A673 (cell line): ENCODE data around the gene ZNF500.

Experiments used
- EZH2 ChIP-seq: fragments of 200-600 bp; sonication (generic); IDR thresholded peaks from 2 replicates; pipeline ENCODE4 v1.6.1; 2017; ENCODE audit warnings: borderline replicate concordance, low read depth, mild to moderate bottlenecking, mixed read lengths, antibody characterized with exemption, low read length; ENCODE audit not compliant: poor library complexity, severe bottlenecking
- TF ChIP-seq, protein P1 (sequence below): fragments of 300-800, 200-600 bp; sonication (generic); conservative IDR thresholded peaks from 2 replicates; pipeline ENCODE4 v1.5.1; 2017; ENCODE audit warnings: low read depth, mild to moderate bottlenecking, antibody characterized with exemption, low read length, moderate library complexity, mixed read lengths

DNA sequence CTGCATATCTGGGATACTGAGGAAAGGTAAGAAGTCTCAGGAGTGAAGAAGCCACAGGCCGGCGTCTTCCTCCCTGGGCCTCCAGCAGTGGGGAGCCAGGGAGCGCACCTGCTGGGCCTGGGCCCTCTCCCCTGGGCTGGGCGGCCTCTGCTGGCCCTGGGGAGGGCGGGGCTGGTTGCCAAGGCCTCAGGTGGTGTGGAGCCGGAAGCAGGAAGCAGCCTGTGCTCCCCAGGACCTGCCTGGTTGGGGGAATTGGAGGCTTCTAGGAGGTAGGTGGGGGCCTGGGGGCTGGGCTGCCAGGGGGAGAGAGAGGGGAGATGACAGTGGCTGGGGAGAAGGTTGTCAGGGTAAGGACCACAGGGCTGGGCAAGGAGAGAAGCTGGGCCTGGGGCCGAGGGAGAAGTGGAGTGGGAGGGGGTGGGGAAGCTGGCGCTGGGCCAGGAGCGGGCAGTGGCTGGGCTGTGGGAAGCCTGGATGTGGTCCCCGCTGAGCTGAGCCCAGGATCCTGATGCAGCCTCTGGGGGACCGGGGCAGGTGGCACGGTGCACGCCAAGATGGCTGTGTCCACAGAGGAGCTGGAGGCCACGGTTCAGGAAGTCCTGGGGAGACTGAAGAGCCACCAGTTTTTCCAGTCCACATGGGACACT, 28.3 kb upstream of the ZNF500 start, which contains the start of gene SMIM22:
- TF ChIP-seq EZH2, result no peak
- TF ChIP-seq, protein P1, sequence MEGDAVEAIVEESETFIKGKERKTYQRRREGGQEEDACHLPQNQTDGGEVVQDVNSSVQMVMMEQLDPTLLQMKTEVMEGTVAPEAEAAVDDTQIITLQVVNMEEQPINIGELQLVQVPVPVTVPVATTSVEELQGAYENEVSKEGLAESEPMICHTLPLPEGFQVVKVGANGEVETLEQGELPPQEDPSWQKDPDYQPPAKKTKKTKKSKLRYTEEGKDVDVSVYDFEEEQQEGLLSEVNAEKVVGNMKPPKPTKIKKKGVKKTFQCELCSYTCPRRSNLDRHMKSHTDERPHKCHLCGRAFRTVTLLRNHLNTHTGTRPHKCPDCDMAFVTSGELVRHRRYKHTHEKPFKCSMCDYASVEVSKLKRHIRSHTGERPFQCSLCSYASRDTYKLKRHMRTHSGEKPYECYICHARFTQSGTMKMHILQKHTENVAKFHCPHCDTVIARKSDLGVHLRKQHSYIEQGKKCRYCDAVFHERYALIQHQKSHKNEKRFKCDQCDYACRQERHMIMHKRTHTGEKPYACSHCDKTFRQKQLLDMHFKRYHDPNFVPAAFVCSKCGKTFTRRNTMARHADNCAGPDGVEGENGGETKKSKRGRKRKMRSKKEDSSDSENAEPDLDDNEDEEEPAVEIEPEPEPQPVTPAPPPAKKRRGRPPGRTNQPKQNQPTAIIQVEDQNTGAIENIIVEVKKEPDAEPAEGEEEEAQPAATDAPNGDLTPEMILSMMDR, result no peak
